Skeletal muscle cell (primary cell): Measurements from ENCODE around the gene RNF6.

Source experiments
- DNase-seq: peaks from one replicate; pipeline ENCODE4 v3.0.0-alpha.2; 2010; ENCODE audit warnings: low read depth
- H3K4me3 ChIP-seq: 2 replicates; pipeline ENCODE4 v1.5.1; 2011; ENCODE audit warnings: low read depth, mild to moderate bottlenecking, control low read depth, low read length, moderate library complexity

The RNF6 gene

GRCh38 chr13:26179344-26179743 is 42.8 kb downstream of the RNF6 start:
- H3K4me3 ChIP-seq = no peak overlapping the region

GRCh38 chr13:26168835-26169234 is 53.3 kb downstream of the RNF6 start:
- DNase-seq = no peak

More at GRCh38 chr13:26179344-26179743, 42.8 kb downstream of the RNF6 start:
- no peak for DNase-seq

GRCh38 chr13:26168237-26168814 is 53.8 kb downstream of the RNF6 start:
- no peak for DNase-seq
- H3K4me3 ChIP-seq = no peak overlapping the region

More at GRCh38 chr13:26168835-26169234, 53.3 kb downstream of the RNF6 start:
- no peak overlapping the region for H3K4me3 ChIP-seq

GRCh38 chr13:26163812-26164211 is 58.3 kb downstream of the RNF6 start:
- H3K4me3 ChIP-seq = no peak overlapping the region
- no peak for DNase-seq
